Brain pericyte (primary cell): ENCODE results near the gene FCF1.

Experiments used
- DNase-seq: peaks from one replicate; pipeline ENCODE4 v3.0.0-alpha.2; 2012; ENCODE audit warnings: low read depth, low spot score

The FCF1 gene

GRCh38 chr14:74712499-74713394, at the start of gene FCF1, which contains the start of gene AREL1:
Gene FCF1 (plus strand): TSS chr14:74713144. CDS start chr14:74713198, 54 bp downstream.
Gene AREL1 (minus strand): TSS chr14:74713080. CDS start chr14:74685615, 27,465 bp downstream.
- peak; percentile 51 for DNase-seq

GRCh38 chr14:74663884-74664283, 49.1 kb upstream of the FCF1 start:
- no peak for DNase-seq

- DNase-seq, result no peak
Observed at GRCh38 chr14:74664717-74665116, 48.2 kb upstream of the FCF1 start.

- no peak for DNase-seq
Observed at GRCh38 chr14:74667758-74668157, 45.2 kb upstream of the FCF1 start.

- no peak for DNase-seq
Observed at GRCh38 chr14:74669256-74669655, 43.7 kb upstream of the FCF1 start.

GRCh38 chr14:74669846-74670245, 43.1 kb upstream of the FCF1 start:
- DNase-seq, result no peak

- DNase-seq, result no peak
Observed at GRCh38 chr14:74670726-74671411, 42.1 kb upstream of the FCF1 start.

- no peak for DNase-seq
Observed at GRCh38 chr14:74671789-74672188, 41.2 kb upstream of the FCF1 start.

- no peak for DNase-seq
Observed at GRCh38 chr14:74673768-74674167, 39.2 kb upstream of the FCF1 start.

GRCh38 chr14:74675219-74675618, 37.7 kb upstream of the FCF1 start:
- no peak for DNase-seq

GRCh38 chr14:74682169-74682952, 30.6 kb upstream of the FCF1 start:
- no peak for DNase-seq

- no peak for DNase-seq
Observed at GRCh38 chr14:74683406-74683805, 29.5 kb upstream of the FCF1 start.

- no peak for DNase-seq
Observed at GRCh38 chr14:74684434-74684833, 28.5 kb upstream of the FCF1 start.

- DNase-seq, result no peak
Observed at GRCh38 chr14:74685056-74685455, 27.9 kb upstream of the FCF1 start.

- DNase-seq, result no peak
Observed at GRCh38 chr14:74685921-74686678, 26.8 kb upstream of the FCF1 start.

GRCh38 chr14:74691456-74691855, 21.5 kb upstream of the FCF1 start:
- DNase-seq, result no peak

- DNase-seq, result no peak
Observed at GRCh38 chr14:74693191-74693590, 19.8 kb upstream of the FCF1 start.

- no peak for DNase-seq
Observed at GRCh38 chr14:74695406-74695805, 17.5 kb upstream of the FCF1 start.

GRCh38 chr14:74697011-74697410, 15.9 kb upstream of the FCF1 start:
- no peak for DNase-seq

- no peak for DNase-seq
Observed at GRCh38 chr14:74697543-74697942, 15.4 kb upstream of the FCF1 start.

GRCh38 chr14:74697976-74698375, 15.0 kb upstream of the FCF1 start:
- DNase-seq, result no peak
